ENCODE results near the gene SARDH.

DNA sequence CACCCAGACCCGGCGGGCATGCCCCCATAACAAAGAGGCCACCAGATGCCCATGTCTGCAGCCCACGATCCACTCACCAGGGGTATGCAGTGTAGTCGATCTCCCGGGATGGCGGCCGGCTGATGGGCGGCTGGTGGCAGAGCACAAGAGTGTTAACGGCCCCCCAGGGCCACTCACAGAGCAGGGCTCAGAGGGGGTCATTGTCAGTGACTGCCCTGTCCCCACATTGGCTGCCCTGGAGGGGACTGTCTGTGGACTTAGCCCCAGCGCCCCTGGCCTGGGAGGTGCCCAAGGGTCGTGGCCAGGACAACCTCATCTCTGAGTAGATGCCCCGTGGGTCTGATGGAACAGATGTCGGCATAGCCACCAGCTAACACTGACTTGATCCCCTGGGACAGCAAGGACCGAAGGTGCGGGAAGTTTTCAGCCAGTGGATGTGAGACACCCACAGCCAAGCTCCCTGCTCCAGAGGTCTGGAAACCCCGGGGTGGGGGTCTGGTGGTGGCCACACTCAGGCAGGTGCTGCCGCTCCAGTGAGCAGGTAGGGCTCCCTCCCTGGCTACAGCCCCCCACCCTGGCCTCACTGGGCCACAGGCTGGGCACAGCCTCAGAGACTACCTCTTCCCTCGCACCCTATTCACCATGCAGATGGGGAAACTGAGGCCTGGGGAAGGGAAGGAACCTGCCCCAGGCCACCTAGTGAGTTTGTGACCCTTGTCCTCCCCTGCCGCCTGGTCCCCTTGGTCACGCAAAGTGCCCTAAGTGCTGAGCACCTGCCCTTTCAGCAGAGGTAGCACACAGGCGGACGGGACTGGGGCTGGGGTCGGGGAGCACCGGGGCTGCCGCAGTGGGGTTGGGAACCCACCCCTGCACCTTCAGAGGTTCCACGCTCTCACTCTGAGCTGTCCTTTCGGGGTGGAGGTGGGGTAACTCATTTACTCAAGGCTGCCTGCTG, 38.1 kb upstream of the SARDH start:
- TF ChIP-seq, protein P1, sequence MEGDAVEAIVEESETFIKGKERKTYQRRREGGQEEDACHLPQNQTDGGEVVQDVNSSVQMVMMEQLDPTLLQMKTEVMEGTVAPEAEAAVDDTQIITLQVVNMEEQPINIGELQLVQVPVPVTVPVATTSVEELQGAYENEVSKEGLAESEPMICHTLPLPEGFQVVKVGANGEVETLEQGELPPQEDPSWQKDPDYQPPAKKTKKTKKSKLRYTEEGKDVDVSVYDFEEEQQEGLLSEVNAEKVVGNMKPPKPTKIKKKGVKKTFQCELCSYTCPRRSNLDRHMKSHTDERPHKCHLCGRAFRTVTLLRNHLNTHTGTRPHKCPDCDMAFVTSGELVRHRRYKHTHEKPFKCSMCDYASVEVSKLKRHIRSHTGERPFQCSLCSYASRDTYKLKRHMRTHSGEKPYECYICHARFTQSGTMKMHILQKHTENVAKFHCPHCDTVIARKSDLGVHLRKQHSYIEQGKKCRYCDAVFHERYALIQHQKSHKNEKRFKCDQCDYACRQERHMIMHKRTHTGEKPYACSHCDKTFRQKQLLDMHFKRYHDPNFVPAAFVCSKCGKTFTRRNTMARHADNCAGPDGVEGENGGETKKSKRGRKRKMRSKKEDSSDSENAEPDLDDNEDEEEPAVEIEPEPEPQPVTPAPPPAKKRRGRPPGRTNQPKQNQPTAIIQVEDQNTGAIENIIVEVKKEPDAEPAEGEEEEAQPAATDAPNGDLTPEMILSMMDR (IDR thresholded peaks at IDR 0.05): no peak
- TF ChIP-seq POLR2A (IDR thresholded peaks at IDR 0.05): no peak
